Gastrocnemius medialis (tissue), 4 donors: ENCODE results near the gene RHOV. TPM values are rescaled to one million over a fixed set of nuclear protein-coding genes. Genes with fewer than 3 reads are reported as not detected.

Source experiments
- ATAC-seq, 2 donors: fragments of 150-250 bp; one replicate each; pipeline ENCODE4 v1.9.1; 2016
- DNase-seq, 2 donors: peaks; one replicate each; pipeline ENCODE4 v3.0.0-alpha.2; 2019
- H3K27ac ChIP-seq, 4 donors: fragments of 200-600 bp; sonication (generic); 1 replicate in 1 of 4; 2 replicates in 3 of 4; pipeline ENCODE4 v1.5.1; 2016 to 2018; ENCODE audit warnings: mild to moderate bottlenecking in 2 of 4, moderate library complexity in 1 of 4
- H3K27me3 ChIP-seq, 3 donors: fragments of 200-600 bp; sonication (generic) in 2 of 3; 1 replicate in 1 of 3; 2 replicates in 2 of 3; pipeline versions ENCODE4 v1.5.1 to v1.6.0; 2016 to 2019; ENCODE audit warnings: mild to moderate bottlenecking in 1 of 3, moderate library complexity in 1 of 3
- H3K36me3 ChIP-seq, 2 donors: fragments of 200-600 bp; sonication (generic) in 1 of 2; one replicate each; pipeline ENCODE4 v1.5.1; 2017 to 2018
- H3K4me1 ChIP-seq, 2 donors: fragments of 200-600 bp; sonication (generic) in 1 of 2; one replicate each; pipeline ENCODE4 v1.5.1; 2016 to 2017; ENCODE audit warnings: mild to moderate bottlenecking in 2 of 2
- H3K4me3 ChIP-seq, 4 donors: fragments of 200-600 bp; sonication (generic) in 3 of 4; 1 replicate in 1 of 4; 2 replicates in 3 of 4; pipeline ENCODE4 v1.5.1; 2016 to 2019; ENCODE audit warnings: mild to moderate bottlenecking in 2 of 4
- H3K9me3 ChIP-seq, 3 donors: fragments of 200-600 bp; sonication (generic) in 2 of 3; 1 replicate in 1 of 3; 2 replicates in 2 of 3; pipeline ENCODE4 v1.5.1; 2016 to 2019
- POLR2A ChIP-seq, 2 donors: fragments of 450-650 bp; IDR thresholded peaks; one replicate each; pipeline ENCODE4 v1.6.1; 2017; ENCODE audit warnings: antibody characterized with exemption in 2 of 2, mild to moderate bottlenecking in 2 of 2, moderate library complexity in 2 of 2
- in situ Hi-C, 4 donors: fragments of 200-750 bp; cut with MboI; loops; one replicate each; pipeline versions ENCODE4 v1.15.0 to v1.8.0; 2017; ENCODE audit warnings: low sequenced_read_pairs in 4 of 4
- intact Hi-C: fragments of 100-400 bp; cut with DNase I; formaldehyde crosslinking; loops from one replicate; pipeline ENCODE4 v1.15.1; 2023; ENCODE audit warnings: low total_unique reads
- total RNA-seq, 4 donors: library from RNA; depleted of rRNA; stranded (reverse); fragments of >200 nt; gene quantifications; one replicate each; pipeline versions ENCODE4 v1.1.0 to v1.2.3, GENCODE V29; 2016
- TF ChIP-seq, protein P1 (sequence below), 5 experiments: fragments of 450-650 bp in 3 of 5; fragments of 200-600 bp in 2 of 5; sonication (generic) in 2 of 5; IDR thresholded peaks in 4 of 5; conservative IDR thresholded peaks in 1 of 5; 1 replicate in 4 of 5; 2 replicates in 1 of 5; pipeline ENCODE4 v1.5.1; 2016 to 2019; ENCODE audit warnings: antibody characterized with exemption in 5 of 5, mild to moderate bottlenecking in 3 of 5, moderate library complexity in 3 of 5

The RHOV gene
- total RNA-seq, 4 donors from 2014 or later = not detected

DNA sequence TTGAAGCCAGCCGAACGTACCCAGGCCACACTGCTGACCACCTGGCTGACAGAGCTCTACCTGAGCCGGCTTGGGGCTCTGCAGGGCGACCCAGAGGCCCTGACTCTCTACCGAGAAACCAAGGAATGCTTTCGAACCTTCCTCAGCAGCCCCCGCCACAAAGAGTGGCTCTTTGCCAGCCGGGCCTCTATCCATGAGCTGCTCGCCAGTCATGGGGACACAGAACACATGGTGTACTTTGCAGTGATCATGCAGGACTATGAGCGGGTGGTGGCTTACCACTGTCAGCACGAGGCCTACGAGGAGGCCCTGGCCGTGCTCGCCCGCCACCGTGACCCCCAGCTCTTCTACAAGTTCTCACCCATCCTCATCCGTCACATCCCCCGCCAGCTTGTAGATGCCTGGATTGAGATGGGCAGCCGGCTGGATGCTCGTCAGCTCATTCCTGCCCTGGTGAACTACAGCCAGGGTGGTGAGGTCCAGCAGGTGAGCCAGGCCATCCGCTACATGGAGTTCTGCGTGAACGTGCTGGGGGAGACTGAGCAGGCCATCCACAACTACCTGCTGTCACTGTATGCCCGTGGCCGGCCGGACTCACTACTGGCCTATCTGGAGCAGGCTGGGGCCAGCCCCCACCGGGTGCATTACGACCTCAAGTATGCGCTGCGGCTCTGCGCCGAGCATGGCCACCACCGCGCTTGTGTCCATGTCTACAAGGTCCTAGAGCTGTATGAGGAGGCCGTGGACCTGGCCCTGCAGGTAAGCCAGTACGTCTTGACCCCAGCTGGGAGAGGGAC lies 26.4 kb upstream of the RHOV start:
- TF ChIP-seq POLR2A (IDR thresholded peaks at IDR 0.05) = no peak
- TF ChIP-seq, protein P1, sequence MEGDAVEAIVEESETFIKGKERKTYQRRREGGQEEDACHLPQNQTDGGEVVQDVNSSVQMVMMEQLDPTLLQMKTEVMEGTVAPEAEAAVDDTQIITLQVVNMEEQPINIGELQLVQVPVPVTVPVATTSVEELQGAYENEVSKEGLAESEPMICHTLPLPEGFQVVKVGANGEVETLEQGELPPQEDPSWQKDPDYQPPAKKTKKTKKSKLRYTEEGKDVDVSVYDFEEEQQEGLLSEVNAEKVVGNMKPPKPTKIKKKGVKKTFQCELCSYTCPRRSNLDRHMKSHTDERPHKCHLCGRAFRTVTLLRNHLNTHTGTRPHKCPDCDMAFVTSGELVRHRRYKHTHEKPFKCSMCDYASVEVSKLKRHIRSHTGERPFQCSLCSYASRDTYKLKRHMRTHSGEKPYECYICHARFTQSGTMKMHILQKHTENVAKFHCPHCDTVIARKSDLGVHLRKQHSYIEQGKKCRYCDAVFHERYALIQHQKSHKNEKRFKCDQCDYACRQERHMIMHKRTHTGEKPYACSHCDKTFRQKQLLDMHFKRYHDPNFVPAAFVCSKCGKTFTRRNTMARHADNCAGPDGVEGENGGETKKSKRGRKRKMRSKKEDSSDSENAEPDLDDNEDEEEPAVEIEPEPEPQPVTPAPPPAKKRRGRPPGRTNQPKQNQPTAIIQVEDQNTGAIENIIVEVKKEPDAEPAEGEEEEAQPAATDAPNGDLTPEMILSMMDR (IDR thresholded peaks at IDR 0.05 in 4 of 5, conservative IDR thresholded peaks at IDR 0.05 in 1 of 5) = no peak
- H3K9me3 ChIP-seq = no peaks in the 10 kb centered on the region
- no peak overlapping the region for H3K27ac ChIP-seq
- H3K36me3 ChIP-seq = peaks cover 0 to 58% of the 10 kb centered on the region in 2 donors
- H3K27me3 ChIP-seq = no peaks in the 10 kb centered on the region
- DNase-seq (no peak), ATAC-seq (no peak)
- in situ Hi-C loops (loop anchor here (5.0 to 10.0 kb wide), 4 partner anchors 124 to 287 kb away; partner anchors contain the start of gene INO80 (in 1 of the 4)), intact Hi-C loops (no loop called here)
- H3K4me1 ChIP-seq = peaks cover 12 to 13% of the 10 kb centered on the region in 2 donors
- no peak overlapping the region for H3K4me3 ChIP-seq

DNA sequence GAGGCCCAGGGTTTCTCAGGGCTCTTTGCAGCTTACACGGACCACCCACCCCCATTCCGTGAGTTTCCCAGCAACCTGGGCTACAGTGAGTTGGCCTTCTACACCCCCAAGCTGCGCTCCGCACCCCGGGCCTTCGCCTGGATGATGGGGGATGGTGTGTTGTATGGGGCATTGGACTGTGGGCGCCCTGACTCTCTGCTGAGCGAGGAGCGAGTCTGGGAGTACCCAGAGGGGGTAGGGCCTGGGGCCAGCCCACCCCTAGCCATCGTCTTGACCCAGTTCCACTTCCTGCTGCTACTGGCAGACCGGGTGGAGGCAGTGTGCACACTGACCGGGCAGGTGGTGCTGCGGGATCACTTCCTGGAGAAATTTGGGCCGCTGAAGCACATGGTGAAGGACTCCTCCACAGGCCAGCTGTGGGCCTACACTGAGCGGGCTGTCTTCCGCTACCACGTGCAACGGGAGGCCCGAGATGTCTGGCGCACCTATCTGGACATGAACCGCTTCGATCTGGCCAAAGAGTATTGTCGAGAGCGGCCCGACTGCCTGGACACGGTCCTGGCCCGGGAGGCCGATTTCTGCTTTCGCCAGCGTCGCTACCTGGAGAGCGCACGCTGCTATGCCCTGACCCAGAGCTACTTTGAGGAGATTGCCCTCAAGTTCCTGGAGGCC lies 25.6 kb upstream of the RHOV start:
- H3K27ac ChIP-seq = no peak overlapping the region
- H3K9me3 ChIP-seq = no peaks in the 10 kb centered on the region
- H3K36me3 ChIP-seq = peaks cover 0 to 58% of the 10 kb centered on the region in 2 donors
- in situ Hi-C loops = loop anchor here (5.0 to 25.0 kb wide), 7 partner anchors 125 to 387 kb away; partner anchors contain the start of genes KNL1 (in 2 of the 4), INO80 (in 1 of the 4) and RAD51 (in 1 of the 4)
- H3K27me3 ChIP-seq = no peaks in the 10 kb centered on the region
- DNase-seq = no peak
- TF ChIP-seq POLR2A (IDR thresholded peaks at IDR 0.05) = no peak
- TF ChIP-seq, protein P1 (IDR thresholded peaks at IDR 0.05 in 4 of 5, conservative IDR thresholded peaks at IDR 0.05 in 1 of 5) = no peak
- H3K4me1 ChIP-seq = peaks cover 19 to 20% of the 10 kb centered on the region in 2 donors
- H3K4me3 ChIP-seq = no peak overlapping the region
- intact Hi-C loops = loop anchor here (10.0 kb wide), 1 partner anchor 95 kb away; the partner anchor contains the start of genes DNAJC17 and ZFYVE19
- no peak for ATAC-seq

DNA sequence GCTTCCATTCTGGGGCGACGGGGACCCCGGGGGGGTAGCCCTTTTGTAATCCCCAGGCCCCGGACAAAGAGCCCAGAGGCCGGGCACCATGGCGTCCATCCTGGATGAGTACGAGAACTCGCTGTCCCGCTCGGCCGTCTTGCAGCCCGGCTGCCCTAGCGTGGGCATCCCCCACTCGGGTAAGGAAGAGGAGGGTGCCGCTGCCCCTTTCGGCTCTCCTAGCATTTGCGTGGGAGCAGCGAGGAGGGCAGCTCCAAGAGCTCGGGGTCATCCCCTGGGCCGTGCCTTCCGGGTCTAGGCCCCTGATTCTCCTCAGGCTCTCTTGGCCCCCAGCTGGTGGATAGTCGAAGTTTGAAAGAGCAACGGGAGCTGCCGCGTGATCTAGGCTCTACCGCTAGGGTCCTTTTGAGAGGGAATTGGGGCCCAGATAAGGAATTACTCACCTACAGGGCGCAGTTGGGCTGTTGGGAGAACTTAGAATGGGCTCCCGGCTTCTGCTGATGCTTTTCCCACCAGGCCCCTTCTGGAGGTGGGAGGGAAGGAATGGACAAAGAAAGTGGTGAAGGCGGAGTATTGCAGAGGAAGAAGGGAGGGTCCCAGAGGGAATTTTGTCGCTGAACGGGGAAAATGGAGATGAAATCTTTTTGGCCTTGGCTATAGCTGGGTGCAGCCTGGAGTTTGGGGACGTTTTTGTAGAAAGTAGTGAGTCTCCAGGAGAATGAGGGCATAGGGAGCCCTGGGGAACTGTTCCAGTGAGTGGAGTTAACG lies 20.8 kb upstream of the RHOV start:
- peak in 1 of 2 donors; percentile 16 for TF ChIP-seq POLR2A (IDR thresholded peaks at IDR 0.05)
- TF ChIP-seq, protein P1 (IDR thresholded peaks at IDR 0.05 in 4 of 5, conservative IDR thresholded peaks at IDR 0.05 in 1 of 5) = peak; percentile 44 to 63 (median 55)
- ATAC-seq (peak; percentile 38 to 48), DNase-seq (peak in 1 of 2 donors; percentile 54)
- intact Hi-C loops (loop anchor here (1.0 to 10.0 kb wide), 8 partner anchors 38 to 373 kb away; partner anchors contain the start of genes DNAJC17, INO80, KNL1 and RMDN3), in situ Hi-C loops (loop anchor here in 2 of 4 donors (5.0 to 25.0 kb wide), 5 partner anchors 38 to 383 kb away; partner anchors contain the start of genes KNL1 (in 2 of the 2) and RAD51 (in 1 of the 2))
- Histone ChIP-seq H3K4me1 (peaks cover 13 to 17% of the 10 kb centered on the region in 2 donors), H3K27ac (peak overlapping the region; percentile 91 to 98 (median 98)), H3K4me3 (peak overlapping the region; percentile 85 to 94 (median 92)), H3K27me3 (no peaks in the 10 kb centered on the region), H3K36me3 (peaks cover 0 to 27% of the 10 kb centered on the region in 2 donors), H3K9me3 (no peaks in the 10 kb centered on the region)
